Stimulated activated naive CD8-positive, alpha-beta T cell treated with anti-CD3 and anti-CD28 coated beads, Interleukin-15, Interleukin-2, amounts not matched to agents 100 ng/mL and 50 ng/mL, for 24 hours (primary cell): Measurements from ENCODE around the gene LRTM2.

ENCODE experiments used
- H3K27ac Mint-ChIP-seq: one replicate; pipeline ENCODE4 v1.8.0; 2021; ENCODE audit warnings: mild to moderate bottlenecking, mixed read lengths
- H3K27me3 Mint-ChIP-seq: one replicate; pipeline ENCODE4 v1.8.0; 2021; ENCODE audit warnings: mixed read lengths
- H3K36me3 Mint-ChIP-seq: one replicate; pipeline ENCODE4 v1.8.0; 2021; ENCODE audit warnings: low read depth, mixed read lengths
- H3K4me1 Mint-ChIP-seq: one replicate; pipeline ENCODE4 v1.8.0; 2021; ENCODE audit warnings: low read depth, mixed read lengths
- H3K4me3 Mint-ChIP-seq: one replicate; pipeline ENCODE4 v1.8.0; 2021; ENCODE audit warnings: mild to moderate bottlenecking, mixed read lengths
- H3K9me3 Mint-ChIP-seq: one replicate; pipeline ENCODE4 v1.8.0; 2021; ENCODE audit warnings: mixed read lengths

The LRTM2 gene

GRCh38 chr12:1795221-1795784 lies 25.1 kb upstream of the LRTM2 start:
- peak overlapping the region; percentile 61 for H3K4me3 Mint-ChIP-seq
- H3K36me3 Mint-ChIP-seq, result no peaks in the 10 kb centered on the region
- H3K27ac Mint-ChIP-seq, result no peak overlapping the region
- H3K27me3 Mint-ChIP-seq, result no peaks in the 10 kb centered on the region
- H3K9me3 Mint-ChIP-seq, result no peaks in the 10 kb centered on the region
- H3K4me1 Mint-ChIP-seq, result peaks cover 24% of the 10 kb centered on the region

- H3K4me1 Mint-ChIP-seq, result peaks cover 17% of the 10 kb centered on the region
- peak overlapping the region; percentile 79 for H3K27ac Mint-ChIP-seq
- H3K9me3 Mint-ChIP-seq, result no peaks in the 10 kb centered on the region
- no peaks in the 10 kb centered on the region for H3K27me3 Mint-ChIP-seq
- no peaks in the 10 kb centered on the region for H3K36me3 Mint-ChIP-seq
- H3K4me3 Mint-ChIP-seq, result peak overlapping the region; percentile 85
Measured at GRCh38 chr12:1795785-1796514, 24.4 kb upstream of the LRTM2 start.

GRCh38 chr12:1796515-1797010 lies 23.8 kb upstream of the LRTM2 start:
- H3K27me3 Mint-ChIP-seq, result no peaks in the 10 kb centered on the region
- H3K27ac Mint-ChIP-seq, result peak overlapping the region; percentile 79
- peak overlapping the region; percentile 85 for H3K4me3 Mint-ChIP-seq
- H3K4me1 Mint-ChIP-seq, result peaks cover 11% of the 10 kb centered on the region
- H3K36me3 Mint-ChIP-seq, result no peaks in the 10 kb centered on the region
- no peaks in the 10 kb centered on the region for H3K9me3 Mint-ChIP-seq

GRCh38 chr12:1797011-1797901 lies 23.1 kb upstream of the LRTM2 start:
- peak overlapping the region; percentile 85 for H3K4me3 Mint-ChIP-seq
- H3K4me1 Mint-ChIP-seq, result peaks cover 5% of the 10 kb centered on the region
- H3K27me3 Mint-ChIP-seq, result no peaks in the 10 kb centered on the region
- no peaks in the 10 kb centered on the region for H3K9me3 Mint-ChIP-seq
- peak overlapping the region; percentile 78 for H3K27ac Mint-ChIP-seq
- no peaks in the 10 kb centered on the region for H3K36me3 Mint-ChIP-seq

GRCh38 chr12:1797991-1798640 lies 22.2 kb upstream of the LRTM2 start:
- Mint-ChIP-seq H3K36me3 (no peaks in the 10 kb centered on the region), H3K27me3 (no peaks in the 10 kb centered on the region), H3K4me1 (peaks cover 5% of the 10 kb centered on the region), H3K4me3 (no peak overlapping the region), H3K27ac (no peak overlapping the region), H3K9me3 (no peaks in the 10 kb centered on the region)

GRCh38 chr12:1798641-1799020 lies 21.7 kb upstream of the LRTM2 start:
- Mint-ChIP-seq H3K27ac (no peak overlapping the region), H3K9me3 (no peaks in the 10 kb centered on the region), H3K4me3 (no peak overlapping the region), H3K4me1 (peaks cover 5% of the 10 kb centered on the region), H3K36me3 (no peaks in the 10 kb centered on the region), H3K27me3 (no peaks in the 10 kb centered on the region)

- no peak overlapping the region for H3K27ac Mint-ChIP-seq
- H3K4me1 Mint-ChIP-seq, result peaks cover 6% of the 10 kb centered on the region
- peaks cover under 1% of the 10 kb centered on the region for H3K9me3 Mint-ChIP-seq
- H3K4me3 Mint-ChIP-seq, result peak overlapping the region; percentile 13
- no peaks in the 10 kb centered on the region for H3K36me3 Mint-ChIP-seq
- no peaks in the 10 kb centered on the region for H3K27me3 Mint-ChIP-seq
Measured at GRCh38 chr12:1799051-1799881, 21.1 kb upstream of the LRTM2 start.

GRCh38 chr12:1799882-1800400 lies 20.4 kb upstream of the LRTM2 start:
- Mint-ChIP-seq H3K27me3 (no peaks in the 10 kb centered on the region), H3K36me3 (no peaks in the 10 kb centered on the region), H3K27ac (no peak overlapping the region), H3K4me1 (peaks cover 12% of the 10 kb centered on the region), H3K4me3 (no peak overlapping the region), H3K9me3 (peaks cover 4% of the 10 kb centered on the region)

- Mint-ChIP-seq H3K27me3 (no peaks in the 10 kb centered on the region), H3K27ac (no peak overlapping the region), H3K4me1 (peaks cover 10% of the 10 kb centered on the region), H3K36me3 (no peaks in the 10 kb centered on the region), H3K4me3 (no peak overlapping the region), H3K9me3 (peaks cover 4% of the 10 kb centered on the region)
Measured at GRCh38 chr12:1800401-1801302, 19.7 kb upstream of the LRTM2 start.

- no peaks in the 10 kb centered on the region for H3K27me3 Mint-ChIP-seq
Measured at GRCh38 chr12:1801303-1801975, 18.9 kb upstream of the LRTM2 start.

GRCh38 chr12:1803736-1804135 lies 16.6 kb upstream of the LRTM2 start:
- Mint-ChIP-seq H3K9me3 (peaks cover 4% of the 10 kb centered on the region), H3K27ac (no peak overlapping the region), H3K27me3 (no peaks in the 10 kb centered on the region), H3K4me3 (no peak overlapping the region), H3K36me3 (no peaks in the 10 kb centered on the region), H3K4me1 (peaks cover 7% of the 10 kb centered on the region)

More at GRCh38 chr12:1801303-1801975, 18.9 kb upstream of the LRTM2 start:
- Mint-ChIP-seq H3K27ac (no peak overlapping the region), H3K4me3 (no peak overlapping the region), H3K4me1 (peaks cover 7% of the 10 kb centered on the region), H3K36me3 (no peaks in the 10 kb centered on the region), H3K9me3 (peaks cover 4% of the 10 kb centered on the region)

- peak overlapping the region; percentile 71 for H3K27ac Mint-ChIP-seq
- no peaks in the 10 kb centered on the region for H3K27me3 Mint-ChIP-seq
- H3K36me3 Mint-ChIP-seq, result no peaks in the 10 kb centered on the region
- H3K4me1 Mint-ChIP-seq, result peaks cover 8% of the 10 kb centered on the region
- H3K4me3 Mint-ChIP-seq, result no peak overlapping the region
- H3K9me3 Mint-ChIP-seq, result peaks cover 4% of the 10 kb centered on the region
Measured at GRCh38 chr12:1804545-1805332, 15.6 kb upstream of the LRTM2 start.
